OCI-LY3 (cell line): ENCODE results near the gene ARL9.

Experiments
- H2AFZ ChIP-seq: fragments of 200-600, 300-600 bp; shearing (Covaris generic); 2 replicates; pipeline ENCODE4 v1.6.0; 2014; ENCODE audit warnings: antibody characterized with exemption, low read depth, low read length
- H3K27ac ChIP-seq: fragments of 200-600, 300-600 bp; sonication (generic); 2 replicates; pipeline ENCODE4 v1.5.1; 2014; ENCODE audit warnings: mild to moderate bottlenecking, low read length, moderate library complexity, mixed read lengths
- H3K27me3 ChIP-seq: fragments of 200-600, 300-600 bp; sonication (generic); 2 replicates; pipeline ENCODE4 v1.6.1; 2014; ENCODE audit warnings: low read depth, low read length, mixed read lengths
- H3K36me3 ChIP-seq: fragments of 200-600, 300-600 bp; sonication (generic); replicated peaks from 2 replicates; pipeline ENCODE3; 2014; ENCODE audit warnings: low read depth, low read length, mixed read lengths
- H3K4me1 ChIP-seq: fragments of 300-600, 200-600 bp; sonication (generic); 2 replicates; pipeline ENCODE4 v1.6.1; 2014; ENCODE audit warnings: low read length, mixed read lengths
- H3K4me2 ChIP-seq: fragments of 200-600, 300-600 bp; sonication (generic); 2 replicates; pipeline ENCODE4 v1.6.1; 2014; ENCODE audit warnings: low read length, mixed read lengths
- H3K4me3 ChIP-seq: fragments of 300-600, 200-600 bp; sonication (generic); 2 replicates; pipeline ENCODE4 v1.5.1; 2014; ENCODE audit warnings: antibody characterized with exemption, mild to moderate bottlenecking, low read length, moderate library complexity
- H3K79me2 ChIP-seq: fragments of 300-600, 200-600 bp; shearing (Covaris generic); 2 replicates; pipeline ENCODE4 v1.6.1; 2014; ENCODE audit warnings: mild to moderate bottlenecking, low read length, mixed read lengths
- H3K9ac ChIP-seq: fragments of 300-600, 200-600 bp; shearing (Covaris generic); 2 replicates; pipeline ENCODE4 v1.6.0; 2014; ENCODE audit warnings: mild to moderate bottlenecking, low read length, moderate library complexity
- H3K9me3 ChIP-seq: fragments of 200-600, 300-600 bp; shearing (Covaris generic); 2 replicates; pipeline ENCODE4 v1.6.1; 2014; ENCODE audit warnings: low read length, mixed read lengths; ENCODE audit not compliant: insufficient read depth
- H4K20me1 ChIP-seq: fragments of 200-600, 300-600 bp; sonication (generic); 2 replicates; pipeline ENCODE4 v1.6.1; 2016; ENCODE audit warnings: low read length, mixed read lengths; ENCODE audit not compliant: insufficient read depth
- CTCF ChIP-seq: fragments of 200-600, 300-600 bp; sonication (generic); IDR thresholded peaks from 2 replicates; pipeline ENCODE4 v1.5.1; 2014; ENCODE audit warnings: antibody characterized with exemption, low read length, low read depth
- EZH2phosphoT487 ChIP-seq: fragments of 200-600 bp; shearing (Covaris generic); IDR thresholded peaks from 2 replicates; pipeline ENCODE4 v1.6.1; 2018; ENCODE audit warnings: antibody characterized with exemption, mixed run types, low read depth

The ARL9 gene

GRCh38 chr4:56505269-56506130, at the start of gene ARL9:
Gene ARL9 (plus strand): TSS chr4:56505791. CDS start chr4:56505863, 72 bp downstream.
- no peak within 1 kb of the TSS for H3K4me2 ChIP-seq

GRCh38 chr4:56460085-56460484, 45.5 kb upstream of the ARL9 start:
- no peaks in the 10 kb centered on the region for H3K27me3 ChIP-seq
- TF ChIP-seq EZH2phosphoT487, result no peak
- TF ChIP-seq CTCF, result no peak

More at GRCh38 chr4:56505269-56506130, at the start of gene ARL9:
- Histone ChIP-seq H2AFZ (no peak within 1 kb of the TSS), H3K27ac (no peak within 1 kb of the TSS), H3K27me3 (no peaks in the 10 kb centered on the region), H3K36me3 (peaks cover 18% of the 10 kb centered on the region), H3K4me1 (no peaks in the 10 kb centered on the region), H3K9ac (no peak within 1 kb of the TSS), H3K4me3 (no peak within 1 kb of the TSS), H4K20me1 (no peaks in the 10 kb centered on the region), H3K9me3 (no peaks in the 10 kb centered on the region), H3K79me2 (no peaks in the 10 kb centered on the region)
- TF ChIP-seq CTCF, result no peak
- no peak for TF ChIP-seq EZH2phosphoT487

GRCh38 chr4:56462157-56462556, 43.4 kb upstream of the ARL9 start:
- H3K27me3 ChIP-seq, result no peaks in the 10 kb centered on the region
- H3K27ac ChIP-seq, result no peak overlapping the region
- peaks cover 62% of the 10 kb centered on the region for H3K36me3 ChIP-seq
- no peak overlapping the region for H3K4me3 ChIP-seq
- H3K9ac ChIP-seq, result no peak overlapping the region
- H3K4me2 ChIP-seq, result no peak overlapping the region
- H3K79me2 ChIP-seq, result peaks cover 73% of the 10 kb centered on the region
- H4K20me1 ChIP-seq, result peaks cover 20% of the 10 kb centered on the region
- no peaks in the 10 kb centered on the region for H3K9me3 ChIP-seq
- TF ChIP-seq EZH2phosphoT487 (no peak), CTCF (no peak)
- H3K4me1 ChIP-seq, result peaks cover 9% of the 10 kb centered on the region
- no peak overlapping the region for H2AFZ ChIP-seq

More at GRCh38 chr4:56460085-56460484, 45.5 kb upstream of the ARL9 start:
- H3K79me2 ChIP-seq, result peaks cover 72% of the 10 kb centered on the region
- H4K20me1 ChIP-seq, result peaks cover 29% of the 10 kb centered on the region
- no peaks in the 10 kb centered on the region for H3K9me3 ChIP-seq
- no peak overlapping the region for H3K9ac ChIP-seq
- no peak overlapping the region for H2AFZ ChIP-seq
- no peak overlapping the region for H3K4me2 ChIP-seq
- no peak overlapping the region for H3K27ac ChIP-seq
- no peaks in the 10 kb centered on the region; the same call in 1 of the 2 replicates for H3K4me1 ChIP-seq
- peaks cover 79% of the 10 kb centered on the region for H3K36me3 ChIP-seq
- no peak overlapping the region for H3K4me3 ChIP-seq

- H3K27me3 ChIP-seq, result no peaks in the 10 kb centered on the region
- H3K4me2 ChIP-seq, result no peak overlapping the region
- H3K4me3 ChIP-seq, result no peak overlapping the region
- no peak overlapping the region for H2AFZ ChIP-seq
- H3K27ac ChIP-seq, result no peak overlapping the region
- no peaks in the 10 kb centered on the region for H3K9me3 ChIP-seq
- TF ChIP-seq EZH2phosphoT487 (no peak), CTCF (no peak)
- peaks cover 48% of the 10 kb centered on the region for H3K36me3 ChIP-seq
- no peak overlapping the region for H3K9ac ChIP-seq
- peaks cover 78% of the 10 kb centered on the region for H3K79me2 ChIP-seq
- peaks cover 18% of the 10 kb centered on the region for H4K20me1 ChIP-seq
- H3K4me1 ChIP-seq, result peaks cover 11% of the 10 kb centered on the region
Measured at GRCh38 chr4:56463711-56464110, 41.9 kb upstream of the ARL9 start.
